Retinal pigment epithelial cell (primary cell): ENCODE measurements around the gene AHCYL1.

Experiments
- DNase-seq: peaks from one replicate; pipeline ENCODE4 v3.0.0-alpha.2; 2010; ENCODE audit warnings: low read depth
- H3K4me3 ChIP-seq: 2 replicates; pipeline ENCODE4 v1.5.1; 2011; ENCODE audit warnings: mild to moderate bottlenecking, low read length, control low read depth, moderate library complexity
- TF ChIP-seq, protein P1 (sequence below): conservative IDR thresholded peaks from 2 replicates; pipeline ENCODE4 v1.5.1; 2011; ENCODE audit warnings: low read depth, low read length, control low read depth, inconsistent platforms

AHCYL1 gene

DNA sequence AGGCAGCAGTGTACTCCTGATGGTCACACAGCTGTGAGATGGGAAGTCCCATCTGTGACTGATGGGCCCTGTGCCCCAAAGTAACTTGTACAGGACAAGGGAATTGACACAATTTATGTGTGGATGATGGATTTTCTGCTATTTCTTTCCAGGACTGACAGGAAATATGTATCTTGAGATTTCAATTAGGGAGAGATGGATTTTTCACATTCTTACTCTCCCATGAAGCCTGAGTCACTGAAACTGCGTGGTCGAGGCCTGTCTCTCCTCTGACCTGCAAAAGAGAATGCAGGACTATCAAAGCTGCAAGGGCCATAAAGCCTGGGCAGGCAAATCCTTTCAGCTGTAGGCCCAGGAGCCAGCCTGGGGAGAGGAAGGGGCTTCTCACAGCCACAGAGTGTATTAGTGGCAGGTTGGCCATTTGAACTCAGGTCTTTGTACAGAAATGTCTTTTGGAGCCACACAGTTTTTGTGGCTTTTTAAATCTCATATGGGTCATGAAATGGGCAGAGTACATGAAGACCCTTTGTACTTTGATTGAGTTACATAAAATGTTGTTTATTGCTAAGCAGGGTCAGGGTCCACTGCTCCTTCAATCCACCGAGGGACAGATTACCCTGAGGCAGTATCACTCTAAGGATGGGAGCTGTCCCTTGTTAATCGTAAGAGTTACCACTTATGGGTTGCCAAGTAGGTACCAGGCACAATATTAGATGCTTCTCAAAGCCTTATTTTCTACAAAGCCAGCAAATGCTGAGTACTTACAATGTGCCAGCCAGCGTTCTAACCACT, 71.1 kb downstream of the AHCYL1 start:
- no peak overlapping the region for H3K4me3 ChIP-seq
- no peak for DNase-seq

DNA sequence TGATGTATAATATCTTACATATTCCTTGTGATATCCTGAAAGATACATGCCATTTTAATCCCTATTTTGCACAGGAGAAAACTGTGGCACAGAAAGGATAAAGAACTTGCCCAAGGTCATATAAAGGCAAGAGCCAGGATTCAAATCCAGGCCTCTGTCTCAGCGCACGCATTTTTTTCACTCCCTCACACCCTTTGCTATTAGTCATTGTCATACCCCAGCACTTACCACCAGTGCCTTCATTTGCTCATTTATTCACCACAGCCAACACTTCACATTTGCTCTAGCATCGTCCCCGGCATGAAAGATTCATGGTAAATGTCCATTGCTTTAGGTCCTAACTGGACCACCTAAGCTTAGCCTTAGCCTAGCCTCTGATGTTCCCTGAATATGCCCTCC, 71.7 kb downstream of the AHCYL1 start:
- TF ChIP-seq, protein P1, sequence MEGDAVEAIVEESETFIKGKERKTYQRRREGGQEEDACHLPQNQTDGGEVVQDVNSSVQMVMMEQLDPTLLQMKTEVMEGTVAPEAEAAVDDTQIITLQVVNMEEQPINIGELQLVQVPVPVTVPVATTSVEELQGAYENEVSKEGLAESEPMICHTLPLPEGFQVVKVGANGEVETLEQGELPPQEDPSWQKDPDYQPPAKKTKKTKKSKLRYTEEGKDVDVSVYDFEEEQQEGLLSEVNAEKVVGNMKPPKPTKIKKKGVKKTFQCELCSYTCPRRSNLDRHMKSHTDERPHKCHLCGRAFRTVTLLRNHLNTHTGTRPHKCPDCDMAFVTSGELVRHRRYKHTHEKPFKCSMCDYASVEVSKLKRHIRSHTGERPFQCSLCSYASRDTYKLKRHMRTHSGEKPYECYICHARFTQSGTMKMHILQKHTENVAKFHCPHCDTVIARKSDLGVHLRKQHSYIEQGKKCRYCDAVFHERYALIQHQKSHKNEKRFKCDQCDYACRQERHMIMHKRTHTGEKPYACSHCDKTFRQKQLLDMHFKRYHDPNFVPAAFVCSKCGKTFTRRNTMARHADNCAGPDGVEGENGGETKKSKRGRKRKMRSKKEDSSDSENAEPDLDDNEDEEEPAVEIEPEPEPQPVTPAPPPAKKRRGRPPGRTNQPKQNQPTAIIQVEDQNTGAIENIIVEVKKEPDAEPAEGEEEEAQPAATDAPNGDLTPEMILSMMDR, result no peak
- H3K4me3 ChIP-seq, result no peak overlapping the region
- no peak for DNase-seq

More for the DNA sequence above, 71.1 kb downstream of the AHCYL1 start:
- TF ChIP-seq, protein P1, result no peak

DNA sequence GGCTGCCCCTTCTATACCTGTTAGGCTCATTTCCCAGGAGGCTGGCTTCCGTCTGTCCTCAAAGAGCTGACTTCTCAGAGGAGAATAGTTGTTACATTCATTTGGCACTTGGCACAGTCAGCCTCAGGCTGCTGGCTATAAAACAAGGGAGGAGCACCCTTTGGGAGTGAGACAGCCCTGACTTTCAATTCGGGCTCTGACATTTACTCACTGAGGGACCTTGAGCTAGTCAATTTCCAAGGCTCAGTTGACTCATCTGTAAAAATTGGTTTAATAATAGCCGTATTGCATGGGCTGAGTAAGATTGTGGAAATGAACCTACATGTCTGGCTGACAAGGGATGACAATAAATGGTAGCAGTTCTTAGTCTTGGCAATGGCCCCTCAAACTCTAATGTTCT, 72.2 kb downstream of the AHCYL1 start:
- TF ChIP-seq, protein P1, result no peak
- DNase-seq, result no peak
- no peak overlapping the region for H3K4me3 ChIP-seq

DNA sequence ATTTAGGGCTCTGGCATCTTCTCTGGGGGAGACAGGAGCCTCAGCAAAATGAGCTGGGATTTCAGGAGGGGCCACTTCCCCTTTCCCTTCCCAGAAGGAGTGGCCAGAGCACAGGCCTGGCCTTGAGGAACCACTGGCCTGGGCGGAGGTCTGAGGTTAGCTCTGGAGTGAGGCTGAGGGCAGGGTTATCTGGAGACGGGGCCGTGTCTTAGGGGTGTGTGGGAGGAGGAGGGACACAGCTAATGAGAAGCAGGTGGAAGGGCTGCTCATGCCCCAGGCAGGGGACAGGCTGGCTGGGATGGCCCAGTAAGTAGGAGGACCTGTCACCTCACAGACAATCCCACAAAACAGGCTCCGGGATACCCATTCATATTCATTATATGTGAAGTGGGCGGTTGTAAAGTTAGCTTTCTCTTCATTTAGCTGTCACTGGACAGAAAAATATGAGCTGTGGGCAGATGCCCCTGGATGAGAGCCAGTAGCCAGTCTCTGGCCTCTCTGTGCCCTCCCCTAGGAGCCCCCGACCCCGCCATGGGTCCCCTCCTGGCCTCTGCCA, 73.5 kb downstream of the AHCYL1 start:
- TF ChIP-seq, protein P1, result no peak
- no peak for DNase-seq

DNA sequence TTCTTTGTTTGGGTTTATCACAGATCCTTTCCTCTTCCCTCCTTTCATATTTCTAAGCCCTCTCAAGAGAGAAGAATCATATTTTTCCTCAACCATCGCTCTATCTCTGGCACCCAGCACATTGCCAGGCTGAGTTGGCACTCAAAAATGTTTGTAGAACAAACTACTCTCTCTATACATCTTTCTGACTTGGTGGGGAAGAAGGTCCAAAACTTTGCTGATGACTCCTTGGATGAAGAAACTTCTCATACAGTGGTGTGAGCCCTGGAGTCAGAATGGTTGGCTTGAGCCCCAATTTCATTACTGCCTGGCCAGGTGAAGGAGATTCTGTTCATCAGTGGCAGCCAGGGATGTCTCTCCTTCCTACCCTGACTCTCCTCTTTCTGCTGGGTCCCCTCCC, 74.0 kb downstream of the AHCYL1 start:
- TF ChIP-seq, protein P1, result no peak
- DNase-seq, result no peak
- no peak overlapping the region for H3K4me3 ChIP-seq

More for the DNA sequence above, 73.5 kb downstream of the AHCYL1 start:
- H3K4me3 ChIP-seq, result no peak overlapping the region

DNA sequence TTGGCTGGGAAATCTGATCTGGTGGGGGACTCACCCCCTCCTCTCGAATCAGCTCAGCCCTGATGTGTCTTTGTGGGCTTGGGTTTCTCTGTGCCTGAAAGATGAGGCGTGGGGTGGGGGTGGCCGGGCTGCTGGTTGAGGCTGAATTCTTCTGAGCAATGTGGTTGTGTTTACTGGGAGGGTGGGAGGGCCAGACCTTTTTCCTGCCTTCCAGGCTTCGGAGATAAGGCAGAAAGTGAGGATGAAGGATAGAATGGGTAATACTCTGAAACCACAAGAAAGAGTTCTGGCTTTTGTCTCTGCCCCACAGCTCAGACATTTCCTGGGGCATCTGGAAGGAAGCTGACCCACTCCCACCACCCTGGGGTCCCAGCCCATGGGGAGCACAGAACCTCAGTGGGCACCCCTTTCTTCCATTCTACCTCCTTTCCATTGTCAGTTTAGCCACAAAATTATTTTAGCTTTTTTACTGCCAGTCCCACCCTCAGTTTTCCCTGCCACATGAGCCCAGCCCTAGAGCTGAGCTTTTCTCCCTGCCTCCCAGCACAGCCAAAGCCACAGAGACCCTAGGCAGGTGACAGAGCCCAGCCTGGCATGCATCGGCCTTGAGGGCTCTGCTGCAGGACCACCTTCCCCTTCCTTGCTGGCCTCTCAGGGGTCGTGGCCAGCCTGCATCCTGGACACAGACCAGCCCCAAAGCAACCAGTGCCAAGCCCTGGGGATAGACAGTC, 74.7 kb downstream of the AHCYL1 start:
- no peak for DNase-seq
- no peak overlapping the region for H3K4me3 ChIP-seq
- TF ChIP-seq, protein P1, result no peak
